IMR-90 (cell line): ENCODE data around the gene COL2A1. TPM values are rescaled to one million over a fixed set of nuclear protein-coding genes. Genes with fewer than 3 reads are reported as not detected.

Experiments
- ATAC-seq: fragments of 200-7000 bp; cut with Tn5 transposase; 2 replicates; pipeline ENCODE4 v1.9.1; 2020; ENCODE audit warnings: low read depth, mild to moderate bottlenecking, moderate library complexity
- BruUV-seq: library from RNA; stranded (reverse); fragments of 400-500 nt; replicated peaks from 2 replicates; lab custom pipeline; 2021; lab: Mats Ljungman, UMichigan
- CTCF ChIA-PET: fragments of 300-600 bp; formaldehyde crosslinking; extraction: SDS; loops from one replicate; lab custom pipeline; 2021; ENCODE audit warnings: antibody characterized with exemption; lab: Yijun Ruan, JAX
- POLR2A ChIA-PET: fragments of 300-600 bp; sonication (Branson Sonifier 250); formaldehyde crosslinking; loops from one replicate; lab custom pipeline; 2022; ENCODE audit warnings: antibody characterized with exemption; ENCODE audit not compliant: unreplicated experiment; lab: Charles Lee
- DNase-seq: peaks from one replicate; pipeline ENCODE4 v3.0.0; 2013
- H2AFZ ChIP-seq: replicated peaks from 2 replicates; pipeline ENCODE3; 2013; ENCODE audit warnings: low read length, mild to moderate bottlenecking; ENCODE audit not compliant: poor library complexity
- H2AK5ac ChIP-seq: 2 replicates; pipeline ENCODE4 v1.6.1; 2013; ENCODE audit warnings: low read depth, low read length, inconsistent platforms
- H2AK9ac ChIP-seq: replicated peaks from 2 replicates; pipeline ENCODE3; 2013; ENCODE audit warnings: mild to moderate bottlenecking, low read depth, low read length, moderate library complexity; ENCODE audit not compliant: poor library complexity
- H2BK120ac ChIP-seq: 2 replicates; pipeline ENCODE4 v1.6.1; 2013; ENCODE audit warnings: low read depth, low read length, inconsistent platforms
- H2BK15ac ChIP-seq: 3 replicates; pipeline ENCODE4 v1.6.1; 2013; ENCODE audit warnings: low read depth, low read length, inconsistent platforms
- H2BK20ac ChIP-seq: 2 replicates; pipeline ENCODE4 v1.6.1; 2013; ENCODE audit warnings: low read depth, mild to moderate bottlenecking, inconsistent platforms, low read length, moderate library complexity
- H2BK5ac ChIP-seq: 2 replicates; pipeline ENCODE4 v1.6.1; 2013; ENCODE audit warnings: mild to moderate bottlenecking, low read depth, low read length, inconsistent platforms; ENCODE audit not compliant: poor library complexity, severe bottlenecking
- H3K14ac ChIP-seq: replicated peaks from 2 replicates; pipeline ENCODE4 v1.6.1; 2013; ENCODE audit warnings: low read depth, low read length, inconsistent platforms
- H3K18ac ChIP-seq: 2 replicates; pipeline ENCODE4 v1.6.1; 2013; ENCODE audit warnings: low read depth, low read length, control low read depth
- H3K23ac ChIP-seq: 2 replicates; pipeline ENCODE4 v1.6.1; 2013; ENCODE audit warnings: low read depth, low read length, inconsistent platforms
- H3K27ac ChIP-seq: 2 replicates; pipeline ENCODE4 v1.5.1; 2013; ENCODE audit warnings: mild to moderate bottlenecking, control low read depth, low read length; ENCODE audit not compliant: insufficient read depth
- H3K27me3 ChIP-seq: 2 replicates; pipeline ENCODE4 v1.6.1; 2013; ENCODE audit warnings: low read length; ENCODE audit not compliant: control insufficient read depth, insufficient read depth
- H3K36me3 ChIP-seq: 2 replicates; pipeline ENCODE4 v1.6.1; 2013; ENCODE audit warnings: low read length, mixed read lengths; ENCODE audit not compliant: control insufficient read depth, insufficient read depth
- H3K4ac ChIP-seq: 2 replicates; pipeline ENCODE4 v1.6.1; 2013; ENCODE audit warnings: low read depth, low read length, inconsistent platforms
- H3K4me1 ChIP-seq: 2 replicates; pipeline ENCODE4 v1.6.1; 2013; ENCODE audit warnings: low read length, mixed read lengths; ENCODE audit not compliant: control insufficient read depth, insufficient read depth
- H3K4me2 ChIP-seq: 2 replicates; pipeline ENCODE4 v1.6.1; 2013; ENCODE audit warnings: low read depth, mild to moderate bottlenecking, control low read depth, low read length, moderate library complexity
- H3K4me3 ChIP-seq: 2 replicates; pipeline ENCODE4 v1.5.1; 2013; ENCODE audit warnings: low read depth, mild to moderate bottlenecking, control low read depth, low read length, moderate library complexity; ENCODE audit not compliant: insufficient read depth
- H3K56ac ChIP-seq: 2 replicates; pipeline ENCODE4 v1.6.1; 2013; ENCODE audit warnings: low read length, inconsistent platforms; ENCODE audit not compliant: insufficient read depth; ENCODE audit errors: extremely low read depth
- H3K79me1 ChIP-seq, 2 experiments: 2 replicates each; pipeline ENCODE4 v1.6.1; 2013; ENCODE audit warnings: low read length in 2 of 2, inconsistent platforms in 1 of 2, low read depth in 1 of 2
- H3K9ac ChIP-seq: 2 replicates; pipeline ENCODE4 v1.6.1; 2013; ENCODE audit warnings: low read depth, low read length, control low read depth
- H3K9me1 ChIP-seq: 2 replicates; pipeline ENCODE4 v1.6.1; 2013; ENCODE audit warnings: low read length, inconsistent platforms; ENCODE audit not compliant: insufficient read depth
- H3K9me3 ChIP-seq: 2 replicates; pipeline ENCODE4 v1.6.1; 2013; ENCODE audit warnings: low read length; ENCODE audit not compliant: control insufficient read depth, insufficient read depth
- H4K20me1 ChIP-seq: 2 replicates; pipeline ENCODE4 v1.6.1; 2013; ENCODE audit warnings: low read length, inconsistent platforms; ENCODE audit not compliant: insufficient read depth
- H4K5ac ChIP-seq: 2 replicates; pipeline ENCODE4 v1.6.1; 2013; ENCODE audit warnings: mild to moderate bottlenecking, low read depth, low read length, control low read depth
- H4K8ac ChIP-seq, 2 experiments: 2 replicates each; pipeline ENCODE4 v1.6.1; 2013; ENCODE audit warnings: low read depth in 2 of 2, low read length in 2 of 2, control low read depth in 1 of 2, inconsistent platforms in 1 of 2
- H4K91ac ChIP-seq: 2 replicates; pipeline ENCODE4 v1.6.1; 2013; ENCODE audit warnings: low read depth, low read length, inconsistent platforms; ENCODE audit not compliant: insufficient read depth
- CEBPB ChIP-seq: IDR thresholded peaks from 2 replicates; pipeline ENCODE4 v1.6.1; 2012; ENCODE audit warnings: low read depth, low read length, improper control_type of control experiment
- CHD1 ChIP-seq: IDR thresholded peaks from 2 replicates; pipeline ENCODE4 v1.6.1; 2012; ENCODE audit warnings: low read depth, low read length, improper control_type of control experiment
- CTCF ChIP-seq: conservative IDR thresholded peaks from 2 replicates; pipeline ENCODE4 v1.5.1; 2012; ENCODE audit warnings: mild to moderate bottlenecking, low read depth, low read length, improper control_type of control experiment
- ELK1 ChIP-seq: fragments of 150-350 bp; IDR thresholded peaks from 2 replicates; pipeline ENCODE4 v1.6.1; 2016; ENCODE audit warnings: low read depth, mild to moderate bottlenecking, low read length, moderate library complexity, borderline replicate concordance
- FOS ChIP-seq: fragments of 150-350 bp; IDR thresholded peaks from 2 replicates; pipeline ENCODE4 v1.6.1; 2016; ENCODE audit warnings: low read depth, low read length
- MAFK ChIP-seq: IDR thresholded peaks from 2 replicates; pipeline ENCODE4 v1.6.1; 2012; ENCODE audit warnings: low read depth, low read length, improper control_type of control experiment
- MAZ ChIP-seq: IDR thresholded peaks from 2 replicates; pipeline ENCODE4 v1.6.1; 2012; ENCODE audit warnings: low read depth, mild to moderate bottlenecking, low read length, improper control_type of control experiment, moderate library complexity, borderline replicate concordance
- MXI1 ChIP-seq: IDR thresholded peaks from 2 replicates; pipeline ENCODE4 v1.6.1; 2012; ENCODE audit warnings: low read depth, mild to moderate bottlenecking, low read length, moderate library complexity, borderline replicate concordance
- NFE2L2 ChIP-seq: fragments of 150-350 bp; IDR thresholded peaks from 2 replicates; pipeline ENCODE4 v1.6.1; 2016; ENCODE audit warnings: low read depth, mild to moderate bottlenecking, low read length
- POLR2A ChIP-seq: IDR thresholded peaks from 2 replicates; pipeline ENCODE4 v1.6.1; 2012; ENCODE audit warnings: mild to moderate bottlenecking, low read depth, low read length
- RAD21 ChIP-seq: IDR thresholded peaks from 2 replicates; pipeline ENCODE4 v1.6.1; 2012; ENCODE audit warnings: low read length, improper control_type of control experiment
- RCOR1 ChIP-seq: IDR thresholded peaks from 2 replicates; pipeline ENCODE4 v1.6.1; 2012; ENCODE audit warnings: mild to moderate bottlenecking, low read length, improper control_type of control experiment; ENCODE audit not compliant: insufficient replicate concordance
- RFX5 ChIP-seq: IDR thresholded peaks from 2 replicates; pipeline ENCODE4 v1.8.0; 2012; ENCODE audit warnings: low read depth, mild to moderate bottlenecking, low read length, moderate library complexity
- SMC3 ChIP-seq: fragments of 150-350 bp; IDR thresholded peaks from 2 replicates; pipeline ENCODE4 v1.6.1; 2016; ENCODE audit warnings: low read depth, mild to moderate bottlenecking, antibody characterized with exemption, low read length, moderate library complexity
- WGBS, 2 experiments: methylation state at CpG; one replicate each; pipeline versions ENCODE4 v1.1.5 to v1.1.7; 2013; ENCODE audit warnings: missing lambda C conversion rate in 2 of 2; ENCODE audit not compliant: insufficient read length in 1 of 2; ENCODE audit errors: extremely low coverage in 2 of 2; 5-methylcytosine and 5-hydroxymethylcytosine counted together
- dilution Hi-C: fragments of 300-500 bp; cut with HindIII; formaldehyde crosslinking; loops from one replicate; pipeline ENCODE4 v1.14.3; 2018; ENCODE audit warnings: low sequenced_read_pairs; ENCODE audit not compliant: unreplicated experiment
- in situ Hi-C: fragments of 300-500 bp; cut with MboI; formaldehyde crosslinking; loops from 3 replicates; pipeline ENCODE4 v1.14.3; 2019; ENCODE audit warnings: low sequenced_read_pairs, inconsistent platforms, mixed read lengths
- intact Hi-C: fragments of 100-400 bp; cut with micrococcal nuclease; formaldehyde crosslinking; loops from 2 replicates; pipeline ENCODE4 v1.10.0; 2022
- polyA plus RNA-seq, 3 experiments: library from polyadenylated mRNA; depleted of rRNA; stranded (reverse); fragments of >200 nt; gene quantifications; 2 replicates each; pipeline ENCODE4 v1.2.3, GENCODE V29; 2012; ENCODE audit warnings: low replicate concordance in 1 of 3
- total RNA-seq: library from RNA; depleted of rRNA; stranded (reverse); fragments of >200 nt; gene quantifications from 2 replicates; pipeline ENCODE4 v1.2.3, GENCODE V29; 2012

COL2A1 gene
- total and polyA plus RNA-seq, 2 of the 4 experiments (the other 2 are of a cell fraction), result 0.05 TPM; not detected in 1

- no peak for ATAC-seq
- Histone ChIP-seq H3K23ac (0 out of 2 replicates have a peak overlapping the region, but pooled peaks have one; percentile 35), H2AFZ (peak overlapping the region; percentile 99), H2AK9ac (peak overlapping the region; percentile 71), H2AK5ac (peak overlapping the region; percentile 7; the same call in 1 of the 2 replicates), H3K79me1 (peaks cover 3 to 20% of the 10 kb centered on the region in 2 experiments; a peak in 3 of 4 replicates), H2BK20ac (no peak overlapping the region), H4K5ac (no peak overlapping the region), H3K4me3 (peak overlapping the region; percentile 63), H3K27ac (no peak overlapping the region; the same call in 1 of the 2 replicates), H3K14ac (peak overlapping the region; percentile 49; the same call in 1 of the 2 replicates), H4K91ac (no peak overlapping the region), H3K9ac (peak overlapping the region; percentile 66; the same call in 1 of the 2 replicates), H4K20me1 (no peaks in the 10 kb centered on the region), H3K27me3 (peaks cover 8% of the 10 kb centered on the region), H3K4me2 (peak overlapping the region; percentile 85), H3K4ac (no peak overlapping the region; the same call in 1 of the 2 replicates), H2BK5ac (no peak overlapping the region), H2BK15ac (no peak overlapping the region), H3K18ac (no peak overlapping the region), H3K9me3 (no peaks in the 10 kb centered on the region), H2BK120ac (no peak overlapping the region), H3K9me1 (peaks cover 3% of the 10 kb centered on the region; the same call in 1 of the 2 replicates), H3K4me1 (peaks cover 3% of the 10 kb centered on the region), H3K56ac (0 out of 2 replicates have a peak overlapping the region, but pooled peaks have one; percentile 39), H4K8ac (peak overlapping the region; percentile 43 to 51; a peak in 1 of 4 replicates), H3K36me3 (peaks cover 8% of the 10 kb centered on the region)
- in situ Hi-C loops, result no loop called here
- no peak for DNase-seq
- BruUV-seq, result no TSS peak
- ChIA-PET POLR2A (no interaction called here), CTCF (interaction anchor here (1.4 kb wide), 1 partner anchor 15 kb away, joined by 5 read pairs; no protein-coding TSS in a partner anchor)
- intact Hi-C loops, result loop anchor here (5.0 to 10.0 kb wide), 2 partner anchors 247 to 651 kb away; no protein-coding TSS in a partner anchor
- dilution Hi-C loops, result no loop called here
- WGBS, 2 experiments, result 0% methylated on average over 4 of the region's 18 CpGs; no CpG with 5 or more reads in 1 of the 2 experiments
- TF ChIP-seq MAFK (no peak), RCOR1 (no peak), RFX5 (no peak), MXI1 (no peak), CTCF (no peak), FOS (no peak), MAZ (no peak), SMC3 (no peak), POLR2A (no peak), NFE2L2 (no peak), ELK1 (no peak), RAD21 (no peak), CHD1 (no peak), CEBPB (no peak)
These were observed 40.1 kb downstream of the COL2A1 start for GRCh38 chr12:47964106-47964728.
